Stimulated activated CD8-positive, alpha-beta memory T cell treated with anti-CD3 and anti-CD28 coated beads, Interleukin-4, amount 100 ng/mL, for 48 hours (primary cell): Measurements from ENCODE around the gene ASCC2.

Experiments
- DNase-seq: peaks from one replicate; pipeline ENCODE4 v3.0.0-alpha.2; 2020

ASCC2 gene

DNA sequence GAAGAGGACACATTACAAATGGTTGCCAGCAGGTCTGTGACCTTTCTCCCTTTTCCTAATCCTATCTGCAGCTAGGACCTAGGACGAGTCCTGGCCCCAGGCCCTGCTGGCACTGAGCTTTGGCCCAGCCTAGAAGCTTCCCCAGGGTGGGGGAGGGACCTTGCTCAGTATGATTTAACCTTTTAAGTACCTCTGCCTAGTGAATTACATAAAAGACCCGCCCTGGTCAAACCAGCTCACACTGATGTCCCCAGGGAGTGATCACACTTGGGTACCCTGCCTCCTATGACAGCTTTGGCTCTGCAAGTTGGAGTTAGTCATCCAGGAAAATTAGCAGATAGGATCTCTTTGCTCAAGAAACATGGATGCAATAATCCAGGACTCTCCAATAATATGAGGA is 21.9 kb downstream of the ASCC2 start:
- no peak for DNase-seq

DNA sequence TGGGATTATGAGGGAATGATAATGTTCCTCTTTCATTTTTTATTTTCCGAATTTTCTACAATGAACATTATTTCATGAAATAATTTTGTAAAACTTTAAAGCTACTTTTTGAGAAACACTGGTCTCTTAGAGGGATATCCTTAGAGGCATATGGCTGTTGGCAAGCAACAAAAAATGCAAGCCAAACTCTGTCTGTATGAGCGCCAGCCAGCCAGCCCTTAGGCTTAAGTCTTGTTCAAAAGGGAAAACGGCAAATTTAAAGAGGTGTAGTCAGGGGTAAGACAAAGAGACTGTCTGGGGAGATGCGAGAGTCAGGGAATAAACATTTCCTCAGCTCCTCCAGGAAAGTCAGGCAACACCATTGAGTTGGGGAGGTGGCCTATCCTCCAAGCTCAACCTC is 22.5 kb downstream of the ASCC2 start:
- no peak for DNase-seq

DNA sequence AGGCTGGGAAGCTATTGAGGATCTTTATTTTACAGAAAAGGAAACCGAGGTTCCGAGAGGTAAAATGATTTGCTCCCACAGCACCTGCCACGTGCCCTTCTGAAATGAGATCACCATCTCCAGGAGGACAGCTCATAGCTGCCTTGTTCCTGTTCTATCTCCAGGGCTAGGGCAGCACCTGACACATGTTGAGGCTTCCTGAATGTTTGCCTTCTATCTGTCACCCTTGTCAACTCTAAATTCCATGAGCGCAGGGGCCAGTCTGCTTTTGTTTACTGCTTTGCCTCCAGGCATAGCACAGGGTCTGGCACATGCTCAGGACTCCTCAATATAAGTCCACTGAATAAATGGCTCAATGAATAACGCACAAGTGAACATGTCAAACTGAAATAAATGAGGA is 24.1 kb downstream of the ASCC2 start:
- DNase-seq = no peak

DNA sequence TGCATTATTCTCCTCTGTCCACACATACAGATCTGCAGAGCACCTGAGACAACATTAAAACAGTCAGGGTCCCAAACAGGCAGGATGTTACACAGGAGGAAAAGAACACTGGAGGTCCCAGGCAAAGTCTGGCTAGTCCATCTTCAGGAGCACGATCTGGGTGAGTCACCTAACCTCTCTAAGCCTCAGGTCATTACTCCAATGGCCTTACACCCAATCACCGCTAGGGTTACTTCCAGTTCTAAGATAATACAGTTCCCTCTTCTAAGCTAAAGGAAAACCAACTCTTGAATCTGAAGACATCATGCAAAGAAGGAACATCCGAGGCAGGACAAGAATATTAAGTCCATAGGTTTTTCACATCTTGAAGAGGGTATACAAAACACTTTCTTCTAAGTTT is 24.5 kb downstream of the ASCC2 start:
- no peak for DNase-seq

DNA sequence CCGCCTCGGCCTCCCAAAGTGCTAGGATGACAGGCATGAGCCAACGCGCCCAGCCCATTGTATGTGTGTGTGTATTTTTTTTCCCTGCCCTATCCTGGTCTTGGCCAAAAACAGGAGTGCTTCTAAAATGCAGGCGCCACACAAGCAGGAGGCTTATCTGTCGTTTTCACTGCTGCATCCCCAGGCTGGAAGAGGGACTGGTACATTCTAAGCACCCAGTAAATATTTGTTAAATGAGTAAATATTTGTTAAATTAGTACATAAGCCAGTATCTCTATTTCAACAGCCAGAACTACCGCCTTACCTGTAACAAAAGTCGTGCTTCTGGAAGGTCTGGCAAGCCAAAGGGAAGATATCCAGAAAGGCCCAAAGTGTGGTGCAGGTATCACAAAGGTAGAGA is 24.9 kb downstream of the ASCC2 start:
- no peak for DNase-seq

DNA sequence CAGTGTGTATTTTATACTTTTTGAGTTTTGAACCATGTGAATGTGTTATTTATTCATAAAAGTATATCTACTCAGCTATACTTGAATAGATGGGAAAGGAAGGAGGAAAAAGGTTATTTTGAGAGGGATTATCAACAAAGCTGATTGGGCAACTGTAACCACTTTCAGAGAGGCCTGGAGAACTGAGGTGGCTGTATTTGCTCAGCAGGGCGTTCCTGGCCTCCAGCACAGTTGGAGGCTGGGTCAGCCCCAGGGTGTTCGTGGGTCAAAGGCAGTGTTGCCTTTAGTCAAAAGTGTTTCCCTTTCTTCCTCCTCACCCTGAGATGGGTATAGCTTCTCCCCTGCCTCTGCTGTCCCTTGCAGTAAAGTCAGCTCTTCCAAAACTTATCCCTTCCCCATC is 26.7 kb downstream of the ASCC2 start:
- DNase-seq = no peak

DNA sequence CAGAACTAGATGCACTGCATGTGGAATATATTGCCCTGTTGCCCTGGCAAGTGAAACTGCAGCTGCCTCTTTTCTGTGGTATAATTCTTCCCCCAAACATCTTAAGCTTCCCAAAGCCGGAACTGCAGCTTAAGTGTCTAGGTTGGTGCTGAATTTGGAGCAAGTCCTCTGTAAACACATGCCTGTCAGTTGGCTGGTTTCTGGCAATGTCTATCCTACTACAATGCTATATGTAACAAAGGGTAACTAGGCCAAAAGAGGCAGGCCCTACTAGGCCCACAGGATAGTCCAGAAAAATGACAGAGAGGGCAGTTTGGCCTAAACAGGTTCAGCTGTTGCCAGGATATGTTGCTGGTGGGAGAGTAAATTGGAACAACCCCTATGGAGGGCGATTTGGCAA is 27.9 kb downstream of the ASCC2 start:
- DNase-seq = no peak

DNA sequence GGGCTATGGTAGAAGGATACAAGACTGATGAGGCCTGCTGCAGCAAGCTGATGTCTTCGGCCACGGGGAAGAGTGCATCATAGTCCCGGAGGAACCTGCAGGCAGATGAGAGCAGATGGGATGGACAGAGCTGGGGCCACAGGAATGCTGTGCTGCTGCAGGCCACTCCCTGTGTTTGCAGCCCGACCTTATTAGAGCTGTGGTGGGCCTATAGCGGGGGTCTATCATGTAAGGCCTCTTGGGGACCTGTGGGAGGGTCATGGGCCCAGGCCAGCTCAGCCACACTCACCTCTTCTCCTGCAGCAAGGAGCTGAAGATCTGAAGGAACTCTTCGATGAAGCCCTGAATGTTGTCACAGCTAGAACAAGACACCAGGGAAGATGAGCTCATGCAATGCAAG is 31.9 kb downstream of the ASCC2 start:
- DNase-seq = no peak

DNA sequence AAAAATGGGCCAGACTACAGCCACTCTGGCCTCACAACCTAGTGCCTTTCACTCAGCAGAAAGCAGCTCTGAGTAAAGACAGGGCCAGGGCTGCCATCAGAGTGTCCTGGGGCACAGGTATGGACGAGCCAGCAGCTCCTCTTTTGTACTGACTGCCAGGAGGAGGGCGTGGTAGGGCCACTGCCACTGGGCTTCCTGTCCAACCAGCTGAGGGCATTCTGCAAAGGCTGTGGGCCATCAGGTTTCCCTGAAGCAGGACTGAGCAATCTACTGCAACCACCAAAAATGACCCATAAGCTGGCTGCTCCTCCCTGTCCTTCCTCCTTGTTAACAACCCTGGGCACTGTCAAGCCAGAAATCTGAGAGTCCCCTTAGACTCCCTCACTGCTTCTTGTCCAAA is 33.1 kb downstream of the ASCC2 start:
- no peak for DNase-seq

DNA sequence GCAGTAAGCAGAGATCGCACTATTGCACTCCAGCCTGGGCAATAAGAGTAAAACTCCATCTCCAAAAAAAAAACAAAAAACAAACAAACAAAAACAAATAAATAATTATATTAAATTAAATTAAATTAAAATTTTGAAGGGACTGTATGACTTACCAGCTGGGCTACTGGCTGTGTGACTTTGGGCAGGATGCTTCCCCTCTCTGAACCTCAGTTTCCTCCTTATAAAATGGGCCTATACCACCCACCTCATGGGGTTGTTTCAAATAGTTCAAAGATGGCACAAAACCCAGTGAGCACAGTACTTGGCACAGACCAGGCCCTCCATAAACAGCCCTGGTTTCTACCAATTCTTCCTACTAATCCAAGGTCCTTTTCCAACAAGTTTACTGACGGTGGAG is 34.9 kb downstream of the ASCC2 start:
- no peak for DNase-seq

DNA sequence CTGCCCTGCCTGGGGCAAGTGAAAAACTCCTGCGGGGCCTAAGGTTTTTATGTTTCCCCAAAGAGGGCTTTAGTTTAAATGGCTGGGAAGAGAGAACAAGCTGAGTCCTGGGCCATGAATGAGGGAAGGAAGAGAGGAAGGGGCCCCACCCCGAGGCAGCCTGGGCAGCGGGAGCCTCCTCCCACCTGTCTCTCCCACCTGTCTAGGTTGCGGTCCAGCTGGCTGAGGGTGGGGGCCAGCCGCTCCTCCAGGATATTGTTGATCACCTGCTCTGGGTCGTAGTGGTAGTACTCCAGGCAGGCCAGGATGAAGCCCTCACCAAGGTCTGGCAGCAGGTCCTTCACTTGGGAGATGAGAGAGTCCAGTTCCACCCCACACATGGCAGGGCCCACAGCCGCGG is 36.3 kb downstream of the ASCC2 start:
- no peak for DNase-seq

DNA sequence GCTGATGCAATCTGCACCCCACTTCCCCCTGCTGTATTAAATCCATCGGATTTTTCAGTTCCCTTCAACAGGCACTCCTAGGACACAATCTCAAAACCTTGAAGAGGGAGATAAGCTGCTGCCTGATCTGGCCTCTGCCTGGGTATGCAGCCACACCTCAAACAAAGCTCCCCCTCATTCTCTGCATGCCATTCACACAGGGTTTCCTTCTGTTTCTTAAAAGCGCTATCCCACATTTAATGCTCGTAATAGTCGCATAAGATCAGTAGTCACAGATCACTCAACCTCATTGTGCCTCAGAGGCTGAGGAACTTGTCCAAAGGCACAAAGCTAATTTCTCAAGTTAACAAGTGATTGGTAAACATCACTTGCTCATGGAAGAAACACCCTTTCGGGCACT is 36.9 kb downstream of the ASCC2 start:
- no peak for DNase-seq

DNA sequence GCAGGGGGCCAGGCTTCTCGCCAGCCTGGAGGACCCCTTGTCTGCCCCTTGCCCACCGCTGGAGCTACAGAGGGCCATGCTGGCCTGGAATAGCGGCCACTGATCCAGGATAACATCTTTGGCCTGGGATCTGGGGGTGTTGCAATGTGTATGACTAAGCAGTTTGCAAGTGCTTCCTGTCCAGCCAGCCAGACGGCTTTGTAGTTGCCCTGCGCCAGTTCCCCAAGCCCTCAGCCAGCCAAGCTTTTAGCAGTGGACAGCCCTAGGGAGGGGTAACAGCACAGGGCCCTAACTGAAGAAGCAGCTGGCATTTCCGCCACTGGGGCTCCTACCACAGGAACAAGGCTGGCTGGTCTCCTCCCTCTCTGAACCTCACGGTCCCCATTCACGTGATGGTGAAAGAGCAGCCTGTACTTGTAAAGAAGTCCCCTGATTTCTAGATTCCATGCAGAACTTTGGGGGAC is 38.8 kb downstream of the ASCC2 start:
- DNase-seq = no peak

DNA sequence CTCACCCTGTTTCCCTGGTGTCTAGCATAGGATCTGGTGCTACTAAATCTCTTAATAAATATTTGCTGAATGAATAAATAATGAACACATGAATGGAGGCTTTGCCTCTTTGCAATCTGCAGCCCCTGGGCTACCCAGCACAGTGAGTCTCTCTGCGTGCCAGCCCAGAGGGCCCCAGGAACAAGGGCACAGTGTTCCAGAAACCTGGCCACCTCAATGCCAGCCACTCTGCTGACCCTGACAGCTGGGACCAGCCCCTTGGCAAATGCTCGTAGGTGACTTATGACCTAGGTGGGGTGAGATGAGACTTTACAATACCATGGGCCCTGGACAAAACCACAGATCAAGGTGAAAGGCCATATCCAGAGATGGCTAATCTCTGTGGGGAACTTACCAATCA is 39.3 kb downstream of the ASCC2 start:
- no peak for DNase-seq

DNA sequence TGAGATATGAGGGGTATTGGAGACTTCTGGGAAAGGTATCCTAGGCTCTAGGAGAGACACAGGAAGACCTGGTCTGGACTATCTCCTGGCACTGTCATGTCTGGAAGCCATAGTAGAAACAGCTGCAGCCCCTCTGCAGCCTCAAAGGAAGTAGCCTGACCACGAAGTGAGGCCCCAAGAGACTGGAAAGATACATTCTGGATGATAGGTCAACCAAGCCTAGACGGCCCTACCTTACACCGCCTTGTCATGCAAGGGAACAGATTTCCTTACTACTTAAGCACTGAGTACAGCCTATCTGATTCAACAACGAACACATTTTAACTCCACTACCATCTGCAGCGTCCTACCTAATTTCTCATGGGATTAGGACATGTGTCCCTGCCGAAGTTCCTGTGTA is 39.8 kb downstream of the ASCC2 start:
- no peak for DNase-seq

DNA sequence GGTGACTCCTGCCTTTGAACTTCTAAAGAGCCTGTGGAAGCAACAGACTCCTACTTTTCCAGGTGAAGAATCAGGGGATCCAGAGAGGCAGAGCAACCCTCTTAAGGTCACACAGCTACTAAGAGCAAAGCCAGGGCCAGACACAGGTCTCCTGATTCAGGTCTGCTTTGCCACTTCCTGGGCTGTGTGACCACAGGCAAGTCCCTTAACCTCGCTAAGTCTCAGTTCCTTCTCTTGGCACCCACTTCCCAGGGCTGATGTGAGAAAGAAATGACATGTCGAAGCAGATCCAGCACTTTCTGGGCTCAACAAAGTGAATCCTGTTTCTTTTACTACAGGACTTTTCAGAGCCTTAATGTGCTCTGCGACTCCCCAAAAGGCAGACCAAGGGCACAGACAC is 40.7 kb downstream of the ASCC2 start:
- DNase-seq = no peak

DNA sequence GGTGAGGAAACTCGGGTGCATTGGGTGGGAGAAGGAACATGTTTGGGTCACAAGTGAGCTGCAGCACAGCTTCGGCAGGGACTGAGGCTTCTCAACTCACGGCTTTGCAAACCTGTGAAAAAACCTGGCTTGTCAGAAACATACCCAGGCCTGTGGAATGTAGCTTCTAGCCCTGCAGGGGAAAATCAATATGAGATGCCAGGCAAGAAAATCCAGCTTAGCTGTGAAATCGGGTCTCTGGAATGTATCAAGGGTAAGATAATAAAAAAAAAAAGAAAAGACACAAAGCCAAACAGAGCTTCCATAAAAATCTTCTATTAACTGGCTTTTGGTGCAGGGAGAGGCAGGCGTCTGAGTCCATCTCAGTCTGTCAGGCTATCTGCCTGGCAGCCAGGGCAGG is 42.4 kb downstream of the ASCC2 start:
- no peak for DNase-seq

DNA sequence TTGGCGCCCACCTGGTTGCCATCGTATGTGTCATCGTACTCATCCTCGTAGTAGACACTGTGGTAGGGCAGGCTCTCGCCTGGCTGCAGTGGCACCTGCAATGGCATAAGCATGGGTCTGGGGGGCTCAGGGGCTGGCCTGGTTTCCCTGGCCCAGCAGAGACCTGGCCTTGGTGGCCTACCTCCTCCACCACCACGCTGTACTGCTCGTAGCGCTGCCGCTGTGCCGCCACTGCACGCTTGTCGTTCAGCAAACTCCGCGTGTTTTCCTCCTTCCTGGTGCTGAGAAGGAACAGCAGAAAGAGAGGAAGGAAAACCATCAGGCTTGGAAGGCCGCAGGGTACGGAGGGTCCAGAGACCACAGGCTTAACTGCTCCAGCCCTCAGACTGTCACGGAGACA is 44.7 kb downstream of the ASCC2 start:
- DNase-seq = no peak

DNA sequence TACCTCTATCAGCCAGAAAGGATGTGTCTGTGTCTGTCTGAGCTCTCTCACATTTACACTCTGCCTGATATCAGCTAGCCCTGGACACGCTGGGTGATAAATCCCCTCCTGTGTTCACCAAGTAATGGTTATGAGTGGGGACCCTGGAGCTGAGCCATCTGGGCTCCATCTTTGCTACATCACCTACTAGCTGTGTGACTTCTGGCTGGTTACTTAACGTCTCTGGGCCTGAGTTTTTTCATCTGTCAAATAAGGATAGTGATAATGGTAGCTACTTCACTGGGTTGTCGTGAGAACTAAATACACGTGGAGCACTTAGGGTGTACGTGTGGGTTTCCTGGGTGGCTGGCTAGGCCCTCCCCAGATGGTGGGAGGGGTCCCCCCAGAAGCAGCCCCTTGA is 48.0 kb downstream of the ASCC2 start:
- DNase-seq = no peak

DNA sequence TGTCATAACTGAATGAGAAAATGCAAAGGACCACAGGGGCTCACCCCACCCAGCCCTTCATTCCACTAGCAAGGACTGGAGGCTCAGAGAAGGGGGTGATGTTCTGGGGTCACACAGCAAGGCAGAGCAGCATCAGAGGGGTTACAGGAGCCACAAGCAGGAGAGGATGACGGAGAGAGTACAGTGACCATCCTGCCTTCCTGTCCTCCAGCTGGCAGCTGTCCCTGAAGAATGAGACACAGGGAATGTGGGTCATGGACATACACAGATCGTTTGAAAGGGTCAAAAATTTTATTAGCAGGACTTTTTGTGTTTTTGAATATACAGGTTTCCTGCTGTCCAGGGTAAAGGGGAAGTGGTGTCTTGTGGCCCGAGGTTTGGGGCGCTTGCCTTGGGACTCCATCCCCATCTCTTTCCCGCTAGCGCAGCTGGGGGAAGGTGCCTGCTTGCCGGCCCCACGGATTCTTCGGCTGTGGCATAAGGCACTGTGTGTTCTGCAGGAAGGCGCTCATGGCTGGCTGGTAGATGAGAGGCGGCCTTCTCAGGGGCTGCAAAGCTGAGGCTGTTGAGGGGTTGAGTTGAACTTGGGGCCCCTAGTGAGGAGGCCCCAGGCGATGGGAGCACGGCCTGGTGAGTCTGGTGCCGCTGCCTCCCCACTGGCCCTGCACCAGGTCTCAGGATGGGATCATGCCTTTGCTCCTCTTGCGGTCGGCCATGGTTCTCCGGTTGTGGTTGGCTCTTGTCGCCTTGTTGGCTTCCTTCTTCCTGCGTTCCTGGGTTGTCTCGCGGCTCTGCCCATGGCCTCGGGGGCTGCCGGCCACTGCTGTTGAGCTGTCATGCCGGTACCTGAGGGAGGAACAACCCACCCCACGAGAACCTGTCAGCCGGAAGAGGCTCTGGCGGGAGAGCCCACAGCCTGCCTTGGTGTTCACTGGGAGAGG is 49.5 kb downstream of the ASCC2 start:
- DNase-seq = no peak

DNA sequence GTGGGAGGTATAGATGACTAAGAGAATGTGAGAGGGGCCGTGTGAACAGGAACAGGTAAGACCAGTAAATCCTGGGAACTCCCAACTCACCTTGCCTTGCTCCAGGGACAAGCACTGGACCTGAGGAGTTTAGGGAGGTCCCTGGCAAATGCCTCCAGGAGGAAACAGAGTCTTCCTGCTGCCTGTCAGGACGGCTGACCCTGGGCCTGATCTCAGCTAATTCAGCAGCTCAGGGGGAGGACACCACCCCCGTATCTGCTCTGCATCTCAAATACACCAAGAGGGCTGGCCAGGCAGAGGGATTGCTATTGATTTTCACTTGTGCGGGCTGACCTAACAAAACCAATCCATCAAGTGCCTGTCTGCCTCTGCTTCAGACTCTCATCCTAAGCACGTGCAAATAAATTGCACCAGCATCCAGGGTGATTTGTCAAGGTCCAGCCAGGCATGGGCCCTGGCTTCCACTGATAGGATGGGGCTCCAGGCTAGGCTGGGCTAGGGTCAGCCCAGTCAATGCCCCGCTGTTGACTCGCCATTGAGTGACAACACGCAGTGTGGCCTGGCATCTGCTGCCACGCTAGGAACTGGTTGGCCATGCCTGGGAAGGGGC is 50.6 kb downstream of the ASCC2 start:
- no peak for DNase-seq

DNA sequence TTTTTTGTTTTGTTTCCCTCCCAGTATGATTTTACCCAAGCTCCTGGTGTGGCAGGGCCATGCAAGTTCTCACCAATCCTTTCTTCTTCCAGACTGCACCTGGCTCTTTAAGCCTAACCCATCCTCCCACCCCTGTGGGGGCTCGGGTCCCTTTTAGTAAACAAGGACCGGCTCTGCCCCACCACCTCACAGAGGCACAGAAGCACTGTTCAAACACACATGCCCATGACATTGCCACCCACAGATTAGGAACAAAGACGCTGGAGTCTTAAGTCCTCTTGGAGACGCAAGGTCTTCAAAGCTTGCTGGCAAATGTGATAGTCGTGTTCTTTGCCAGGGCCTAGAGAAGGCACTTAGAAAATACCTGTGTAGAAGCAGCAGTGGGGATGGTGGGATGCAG is 52.0 kb downstream of the ASCC2 start:
- no peak for DNase-seq

DNA sequence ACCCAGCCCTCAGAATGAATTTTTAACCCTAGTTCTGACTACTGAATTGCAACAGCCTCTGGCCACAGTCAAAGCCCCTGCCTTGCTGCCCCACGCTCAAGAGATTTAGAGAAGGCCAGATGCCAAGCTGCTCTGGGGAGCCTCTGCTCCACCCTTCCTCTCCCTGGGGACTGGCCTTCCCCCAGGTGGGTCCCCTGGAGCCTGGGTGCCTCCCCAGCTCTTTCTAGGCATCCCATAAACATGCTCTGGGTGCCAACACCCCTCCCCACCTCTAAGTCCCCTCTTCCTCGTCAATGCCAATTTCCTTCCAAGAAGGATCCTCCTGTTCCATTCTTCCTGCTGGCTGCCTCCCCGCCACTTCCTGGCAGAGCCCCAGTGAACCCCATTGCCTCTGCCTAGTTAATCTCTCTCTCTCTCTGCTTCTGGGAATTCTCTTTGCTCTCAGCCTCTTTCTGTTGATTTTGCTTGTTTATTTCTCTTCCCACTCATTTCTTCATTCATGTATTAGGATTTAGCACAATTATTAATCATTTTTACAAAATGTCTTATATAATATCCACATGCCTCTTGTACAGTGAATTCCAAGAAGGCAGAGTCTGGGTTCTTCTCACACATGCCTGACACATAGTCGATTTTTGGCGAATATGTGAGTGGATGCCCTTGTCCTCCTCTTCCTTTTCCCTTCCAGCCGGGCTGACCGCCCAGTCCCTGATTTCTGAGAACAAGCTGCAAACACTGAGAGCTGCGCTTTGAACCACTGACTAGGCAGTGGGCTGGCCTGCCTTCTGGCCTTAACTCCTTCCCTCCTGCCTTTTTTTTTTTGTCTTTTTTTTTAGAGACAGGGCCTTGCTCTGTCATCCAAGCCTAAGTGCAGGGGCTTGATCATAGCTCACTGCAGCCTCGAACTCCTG is 53.4 kb downstream of the ASCC2 start:
- DNase-seq = no peak
